Measurements from ENCODE around the gene PRRG1. TPM values are rescaled to one million over a fixed set of nuclear protein-coding genes. Genes with fewer than 3 reads are reported as not detected.

PRRG1 gene
- total and polyA plus RNA-seq, 2 of the 13 experiments (the other 11 are each of a cell fraction or from before 2014, with no cell fraction given), result 5.0 to 11.0 TPM

DNA sequence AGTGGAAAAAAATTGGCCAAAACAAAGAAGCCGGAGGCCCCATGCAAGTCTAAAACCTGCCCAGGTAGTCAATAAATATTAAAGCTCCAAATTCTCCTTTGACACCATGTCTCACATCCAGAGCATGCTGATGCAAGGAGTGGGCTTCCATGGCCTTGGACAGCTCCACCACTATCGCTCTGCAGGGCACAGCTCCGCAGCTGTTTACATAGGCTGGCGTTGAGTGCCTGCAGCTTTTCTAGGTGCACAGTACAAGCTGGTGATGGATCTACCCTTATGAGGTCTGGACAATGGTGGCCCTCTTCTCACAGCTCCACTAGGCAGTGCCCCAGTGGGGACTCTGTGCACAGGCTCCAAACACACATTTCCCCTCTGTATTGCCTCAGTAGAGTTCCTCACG is 138.1 kb downstream of the PRRG1 start:
- BruUV-seq (replicated peaks), result no TSS peak
- no peak for DNase-seq (ENCODE audit: low spot score)
- Histone ChIP-seq H3K27ac (ENCODE audit: extremely low read length, insufficient read depth, low read length) (no peak overlapping the region), H3K9ac (ENCODE audit: insufficient read depth, low read depth, low read length) (no peak overlapping the region), H3K4me2 (ENCODE audit: low read depth, low read length) (0 out of 2 replicates have a peak overlapping the region, but pooled peaks have one; percentile 7), H2AFZ (ENCODE audit: low read length) (no peak overlapping the region), H3K79me2 (ENCODE audit: insufficient read depth, low read length) (no peaks in the 10 kb centered on the region), H3K4me3 (replicated peaks in 1 of 3; ENCODE audit: insufficient read depth in 1 of 3, low read depth in 2 of 3, low read length in 3 of 3) (no peak overlapping the region), H4K20me1 (ENCODE audit: insufficient read depth, low read length) (no peaks in the 10 kb centered on the region), H3K4me1 (ENCODE audit: insufficient read depth, low read length) (0 out of 2 replicates have a peak, but pooled peaks cover 8% of the 10 kb centered on the region), H3K27me3 (ENCODE audit: control insufficient read depth in 1 of 2, insufficient read depth in 2 of 2, low read length in 2 of 2) (no peaks in the 10 kb centered on the region), H3K9me3 (ENCODE audit: low read length) (no peaks in the 10 kb centered on the region), H3K36me3 (replicated peaks in 1 of 2; ENCODE audit: control insufficient read depth in 1 of 2, insufficient read depth in 2 of 2, low read length in 2 of 2) (no peaks in the 10 kb centered on the region)
- ChIA-PET POLR2A (no interaction called here), CTCF (ENCODE audit: low intra/inter-chr PET ratio, low total read pairs) (no interaction called here)
- intact Hi-C loops (cut with micrococcal nuclease; ENCODE audit: unreplicated experiment) (no loop called here), in situ Hi-C loops (cut with HindIII; ENCODE audit: extremely low pct_ligation_motif_present, low pct_unique_long_range_greater_than_20kb) (no loop called here)
- peak; percentile 90 for ATAC-seq
- 21% methylated on average over 4 of the region's 5 CpGs for WGBS (ENCODE audit: low lambda C conversion rate)
- no peak for FAIRE-seq
- TF ChIP-seq SATB2 (CRISPR knock-in tag; IDR thresholded peaks at IDR 0.05), result no peak
- no peak for TF ChIP-seq IKZF1 (IDR thresholded peaks at IDR 0.05)
- 0 out of 2 replicates have a peak, but pooled peaks have one; percentile 41 for TF ChIP-seq ZNF644 (CRISPR knock-in tag; IDR thresholded peaks at IDR 0.05; ENCODE audit: low read depth)
- no peak for TF ChIP-seq FOSL2 (CRISPR knock-in tag; IDR thresholded peaks at IDR 0.05)
- TF ChIP-seq, protein P1, sequence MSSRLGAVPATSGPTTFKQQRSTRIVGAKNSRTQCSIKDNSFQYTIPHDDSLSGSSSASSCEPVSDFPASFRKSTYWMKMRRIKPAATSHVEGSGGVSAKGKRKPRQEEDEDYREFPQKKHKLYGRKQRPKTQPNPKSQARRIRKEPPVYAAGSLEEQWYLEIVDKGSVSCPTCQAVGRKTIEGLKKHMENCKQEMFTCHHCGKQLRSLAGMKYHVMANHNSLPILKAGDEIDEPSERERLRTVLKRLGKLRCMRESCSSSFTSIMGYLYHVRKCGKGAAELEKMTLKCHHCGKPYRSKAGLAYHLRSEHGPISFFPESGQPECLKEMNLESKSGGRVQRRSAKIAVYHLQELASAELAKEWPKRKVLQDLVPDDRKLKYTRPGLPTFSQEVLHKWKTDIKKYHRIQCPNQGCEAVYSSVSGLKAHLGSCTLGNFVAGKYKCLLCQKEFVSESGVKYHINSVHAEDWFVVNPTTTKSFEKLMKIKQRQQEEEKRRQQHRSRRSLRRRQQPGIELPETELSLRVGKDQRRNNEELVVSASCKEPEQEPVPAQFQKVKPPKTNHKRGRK (CRISPR knock-in tag; IDR thresholded peaks at IDR 0.05), result no peak
- TF ChIP-seq ZNF326 (CRISPR knock-in tag; IDR thresholded peaks at IDR 0.05; ENCODE audit: borderline replicate concordance), result no peak
- TF ChIP-seq, protein P2, sequence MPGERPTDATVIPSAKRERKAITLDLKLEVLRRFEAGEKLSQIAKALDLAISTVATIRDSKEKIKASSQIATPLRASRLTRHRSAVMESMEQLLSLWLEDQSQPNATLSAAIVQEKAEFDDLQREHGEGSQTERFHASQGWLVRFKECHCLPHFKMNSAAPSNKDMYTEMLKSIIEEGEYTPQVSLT (CRISPR knock-in tag; IDR thresholded peaks at IDR 0.05; ENCODE audit: borderline replicate concordance, low read depth), result no peak
- no peak for TF ChIP-seq ZNF34 (CRISPR knock-in tag; IDR thresholded peaks at IDR 0.05; ENCODE audit: borderline replicate concordance)
- TF ChIP-seq ZNF619 (CRISPR knock-in tag; IDR thresholded peaks at IDR 0.05), result no peak
- TF ChIP-seq SNRNP70 (IDR thresholded peaks at IDR 0.05; ENCODE audit: low read depth, low read length), result no peak
- no peak for TF ChIP-seq RORA (CRISPR knock-in tag; IDR thresholded peaks at IDR 0.05)
- TF ChIP-seq, protein P3, sequence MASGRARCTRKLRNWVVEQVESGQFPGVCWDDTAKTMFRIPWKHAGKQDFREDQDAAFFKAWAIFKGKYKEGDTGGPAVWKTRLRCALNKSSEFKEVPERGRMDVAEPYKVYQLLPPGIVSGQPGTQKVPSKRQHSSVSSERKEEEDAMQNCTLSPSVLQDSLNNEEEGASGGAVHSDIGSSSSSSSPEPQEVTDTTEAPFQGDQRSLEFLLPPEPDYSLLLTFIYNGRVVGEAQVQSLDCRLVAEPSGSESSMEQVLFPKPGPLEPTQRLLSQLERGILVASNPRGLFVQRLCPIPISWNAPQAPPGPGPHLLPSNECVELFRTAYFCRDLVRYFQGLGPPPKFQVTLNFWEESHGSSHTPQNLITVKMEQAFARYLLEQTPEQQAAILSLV (CRISPR knock-in tag; IDR thresholded peaks at IDR 0.05; ENCODE audit: borderline replicate concordance), result no peak
- no peak for TF ChIP-seq FOSL1 (CRISPR knock-in tag; IDR thresholded peaks at IDR 0.05; ENCODE audit: borderline replicate concordance)
- no peak for TF ChIP-seq SRY (CRISPR knock-in tag; IDR thresholded peaks at IDR 0.05)
- TF ChIP-seq, protein P4, sequence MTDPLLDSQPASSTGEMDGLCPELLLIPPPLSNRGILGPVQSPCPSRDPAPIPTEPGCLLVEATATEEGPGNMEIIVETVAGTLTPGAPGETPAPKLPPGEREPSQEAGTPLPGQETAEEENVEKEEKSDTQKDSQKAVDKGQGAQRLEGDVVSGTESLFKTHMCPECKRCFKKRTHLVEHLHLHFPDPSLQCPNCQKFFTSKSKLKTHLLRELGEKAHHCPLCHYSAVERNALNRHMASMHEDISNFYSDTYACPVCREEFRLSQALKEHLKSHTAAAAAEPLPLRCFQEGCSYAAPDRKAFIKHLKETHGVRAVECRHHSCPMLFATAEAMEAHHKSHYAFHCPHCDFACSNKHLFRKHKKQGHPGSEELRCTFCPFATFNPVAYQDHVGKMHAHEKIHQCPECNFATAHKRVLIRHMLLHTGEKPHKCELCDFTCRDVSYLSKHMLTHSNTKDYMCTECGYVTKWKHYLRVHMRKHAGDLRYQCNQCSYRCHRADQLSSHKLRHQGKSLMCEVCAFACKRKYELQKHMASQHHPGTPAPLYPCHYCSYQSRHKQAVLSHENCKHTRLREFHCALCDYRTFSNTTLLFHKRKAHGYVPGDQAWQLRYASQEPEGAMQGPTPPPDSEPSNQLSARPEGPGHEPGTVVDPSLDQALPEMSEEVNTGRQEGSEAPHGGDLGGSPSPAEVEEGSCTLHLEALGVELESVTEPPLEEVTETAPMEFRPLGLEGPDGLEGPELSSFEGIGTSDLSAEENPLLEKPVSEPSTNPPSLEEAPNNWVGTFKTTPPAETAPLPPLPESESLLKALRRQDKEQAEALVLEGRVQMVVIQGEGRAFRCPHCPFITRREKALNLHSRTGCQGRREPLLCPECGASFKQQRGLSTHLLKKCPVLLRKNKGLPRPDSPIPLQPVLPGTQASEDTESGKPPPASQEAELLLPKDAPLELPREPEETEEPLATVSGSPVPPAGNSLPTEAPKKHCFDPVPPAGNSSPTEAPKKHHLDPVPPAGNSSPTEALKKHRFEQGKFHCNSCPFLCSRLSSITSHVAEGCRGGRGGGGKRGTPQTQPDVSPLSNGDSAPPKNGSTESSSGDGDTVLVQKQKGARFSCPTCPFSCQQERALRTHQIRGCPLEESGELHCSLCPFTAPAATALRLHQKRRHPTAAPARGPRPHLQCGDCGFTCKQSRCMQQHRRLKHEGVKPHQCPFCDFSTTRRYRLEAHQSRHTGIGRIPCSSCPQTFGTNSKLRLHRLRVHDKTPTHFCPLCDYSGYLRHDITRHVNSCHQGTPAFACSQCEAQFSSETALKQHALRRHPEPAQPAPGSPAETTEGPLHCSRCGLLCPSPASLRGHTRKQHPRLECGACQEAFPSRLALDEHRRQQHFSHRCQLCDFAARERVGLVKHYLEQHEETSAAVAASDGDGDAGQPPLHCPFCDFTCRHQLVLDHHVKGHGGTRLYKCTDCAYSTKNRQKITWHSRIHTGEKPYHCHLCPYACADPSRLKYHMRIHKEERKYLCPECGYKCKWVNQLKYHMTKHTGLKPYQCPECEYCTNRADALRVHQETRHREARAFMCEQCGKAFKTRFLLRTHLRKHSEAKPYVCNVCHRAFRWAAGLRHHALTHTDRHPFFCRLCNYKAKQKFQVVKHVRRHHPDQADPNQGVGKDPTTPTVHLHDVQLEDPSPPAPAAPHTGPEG (CRISPR knock-in tag; IDR thresholded peaks at IDR 0.05), result no peak
- TF ChIP-seq FOXA3 (CRISPR knock-in tag; IDR thresholded peaks at IDR 0.05), result peak; percentile 50

Measured in HepG2 (cell line).